HepG2 (cell line): Measurements from ENCODE around the gene MMP24OS. TPM values are rescaled to one million over a fixed set of nuclear protein-coding genes. Genes with fewer than 3 reads are reported as not detected.
A peak's percentile ranks its signal among the peaks of the same experiment; 100 is the strongest.

ENCODE experiments used
- ATAC-seq: fragments of 200-7000 bp; cut with Tn5 transposase; 3 replicates; pipeline ENCODE4 v1.9.1; 2020; ENCODE audit warnings: mild to moderate bottlenecking, moderate library complexity
- BruUV-seq: library from RNA; stranded (reverse); fragments of 400-500 nt; replicated peaks from 2 replicates; lab custom pipeline; 2021; lab: Mats Ljungman, UMichigan
- CTCF ChIA-PET: fragments of 300-600 bp; formaldehyde crosslinking; extraction: SDS; loops from one replicate; lab custom pipeline; 2021; ENCODE audit warnings: low total read pairs, inconsistent platforms, low intra/inter-chr PET ratio; lab: Yijun Ruan, JAX
- POLR2A ChIA-PET: fragments of 350-600 bp; sonication (Branson Sonifier 250); formaldehyde crosslinking; loops from one replicate; lab custom pipeline; 2020; ENCODE audit warnings: antibody characterized with exemption, inconsistent platforms; lab: Yijun Ruan, JAX
- DNase-seq: peaks from one replicate; pipeline ENCODE4 v3.0.0-alpha.2; 2015; ENCODE audit warnings: low spot score
- FAIRE-seq: peaks from 3 replicates; lab custom pipeline; 2011; peaks lifted over from hg19 to GRCh38; lab: Jason Lieb, UNC
- H2AFZ ChIP-seq: one replicate; pipeline ENCODE4 v1.6.1; 2011; ENCODE audit warnings: low read length, inconsistent platforms
- H3K27ac ChIP-seq: fragments of 300-600 bp; 3 replicates; pipeline ENCODE4 v1.8.0; 2011; ENCODE audit warnings: mixed run types, mild to moderate bottlenecking, mixed read lengths, low read length, inconsistent platforms; ENCODE audit not compliant: insufficient read depth; ENCODE audit errors: extremely low read length
- H3K27me3 ChIP-seq, 2 experiments: fragments of 200-600 bp in 1 of 2; 2 replicates in 1 of 2; 3 replicates in 1 of 2; pipeline versions ENCODE4 v1.6.0 to v1.8.0; 2011; ENCODE audit warnings: low read length in 2 of 2, mild to moderate bottlenecking in 2 of 2, moderate library complexity in 2 of 2, inconsistent platforms in 1 of 2; ENCODE audit not compliant: insufficient read depth in 2 of 2, control insufficient read depth in 1 of 2
- H3K36me3 ChIP-seq, 2 experiments: fragments of 200-600 bp in 1 of 2; replicated peaks in 1 of 2; 2 replicates in 1 of 2; 3 replicates in 1 of 2; pipeline versions ENCODE4 v1.5.1 to v1.8.0; 2011; ENCODE audit warnings: low read length in 2 of 2, inconsistent platforms in 1 of 2; ENCODE audit not compliant: insufficient read depth in 2 of 2, control insufficient read depth in 1 of 2
- H3K4me1 ChIP-seq: 2 replicates; pipeline ENCODE4 v1.5.1; 2012; ENCODE audit warnings: low read length, inconsistent platforms; ENCODE audit not compliant: insufficient read depth
- H3K4me2 ChIP-seq: 2 replicates; pipeline ENCODE4 v1.6.0; 2011; ENCODE audit warnings: low read depth, low read length, inconsistent platforms
- H3K4me3 ChIP-seq, 3 experiments: fragments of 200-600 bp in 1 of 3; sonication (generic), shearing (Covaris generic) in 1 of 3; replicated peaks in 1 of 3; 2 replicates each; pipeline ENCODE4 v1.5.1; 2011 to 2016; ENCODE audit warnings: low read length in 3 of 3, inconsistent platforms in 2 of 3, low read depth in 2 of 3, mild to moderate bottlenecking in 2 of 3, control low read depth in 1 of 3, mixed read lengths in 1 of 3; ENCODE audit not compliant: insufficient read depth in 1 of 3
- H3K79me2 ChIP-seq: one replicate; pipeline ENCODE4 v1.6.1; 2011; ENCODE audit warnings: low read length, inconsistent platforms; ENCODE audit not compliant: insufficient read depth
- H3K9ac ChIP-seq: 2 replicates; pipeline ENCODE4 v1.6.0; 2011; ENCODE audit warnings: mild to moderate bottlenecking, low read depth, low read length, inconsistent platforms; ENCODE audit not compliant: insufficient read depth
- H3K9me3 ChIP-seq: 2 replicates; pipeline ENCODE4 v1.5.1; 2012; ENCODE audit warnings: mild to moderate bottlenecking, low read length
- H4K20me1 ChIP-seq: 2 replicates; pipeline ENCODE4 v1.6.0; 2011; ENCODE audit warnings: inconsistent platforms, mild to moderate bottlenecking, low read length, moderate library complexity; ENCODE audit not compliant: insufficient read depth
- CREBL2 ChIP-seq: sonication (generic); formaldehyde crosslinking; IDR thresholded peaks from 2 replicates; pipeline ENCODE4 v1.8.1; 2023; ENCODE audit warnings: missing genetic modification reagents, mild to moderate bottlenecking, borderline replicate concordance
- DNMT1 ChIP-seq: sonication (generic); formaldehyde crosslinking; IDR thresholded peaks from 2 replicates; pipeline ENCODE4 v1.5.1; 2020; ENCODE audit warnings: mild to moderate bottlenecking, missing genetic modification reagents
- HOXD1 ChIP-seq: sonication (generic); formaldehyde crosslinking; IDR thresholded peaks from 2 replicates; pipeline ENCODE4 v1.5.0; 2020; ENCODE audit warnings: missing genetic modification reagents
- STAG1 ChIP-seq: sonication (generic); formaldehyde crosslinking; IDR thresholded peaks from 2 replicates; pipeline ENCODE4 v1.4.0; 2020; ENCODE audit warnings: missing genetic modification reagents
- TCF12 ChIP-seq, 2 experiments: fragments of 450-650 bp in 1 of 2; sonication (generic) in 1 of 2; formaldehyde crosslinking in 1 of 2; IDR thresholded peaks; 2 replicates each; pipeline versions ENCODE4 v1.6.1 to v1.8.0; 2017 to 2022; ENCODE audit warnings: antibody characterized with exemption in 1 of 2, mild to moderate bottlenecking in 1 of 2, missing genetic modification reagents in 1 of 2, moderate library complexity in 1 of 2
- ZSCAN29 ChIP-seq: sonication (generic); formaldehyde crosslinking; conservative IDR thresholded peaks from 2 replicates; pipeline ENCODE4 v1.4.0; 2020; ENCODE audit warnings: mild to moderate bottlenecking, missing genetic modification reagents
- WGBS: methylation state at CpG from one replicate; pipeline ENCODE4 v1.1.6; 2017; ENCODE audit warnings: low lambda C conversion rate; 5-methylcytosine and 5-hydroxymethylcytosine counted together
- in situ Hi-C: cut with HindIII; loops from 2 replicates; pipeline ENCODE4 v1.10.0; 2017; ENCODE audit warnings: low pct_unique_long_range_greater_than_20kb; ENCODE audit not compliant: extremely low pct_ligation_motif_present
- intact Hi-C: fragments of 100-400 bp; cut with micrococcal nuclease; formaldehyde crosslinking; loops from one replicate; pipeline ENCODE4 v1.10.0; 2022; ENCODE audit not compliant: unreplicated experiment
- polyA plus RNA-seq, 8 experiments: library from polyadenylated mRNA; depleted of rRNA in 3 of 8; stranded (reverse) in 7 of 8; unstranded in 1 of 8; fragments of >200 nt; fragmentation: Illumina TruSeq in 4 of 8; extraction: Trizol in 4 of 8; gene quantifications; 2 replicates each; pipeline versions ENCODE4 v1.2.1 to v1.2.3, GENCODE V29; 2011 to 2016; ENCODE audit warnings: low read depth in 4 of 8, missing spikeins in 1 of 8, mixed read lengths in 1 of 8; ENCODE audit not compliant: insufficient read depth in 1 of 8
- total RNA-seq, 5 experiments: library from RNA; depleted of rRNA; stranded (reverse); fragments of >200 nt; fragmentation: Illumina TruSeq; extraction: Trizol; gene quantifications; 2 replicates each; pipeline ENCODE4 v1.2.3, GENCODE V29; 2016; ENCODE audit warnings: low read depth in 1 of 5
- TF ChIP-seq, protein P1 (sequence below): IDR thresholded peaks from 2 replicates; pipeline ENCODE4 v1.6.1; 2016; ENCODE audit warnings: mild to moderate bottlenecking
- TF ChIP-seq, protein P2 (sequence below): sonication (generic); formaldehyde crosslinking; IDR thresholded peaks from 2 replicates; pipeline ENCODE4 v1.4.0; 2020; ENCODE audit warnings: missing genetic modification reagents
- TF ChIP-seq, protein P3 (sequence below): sonication (generic); formaldehyde crosslinking; IDR thresholded peaks from 2 replicates; pipeline ENCODE4 v1.5.1; 2020; ENCODE audit warnings: mild to moderate bottlenecking, missing genetic modification reagents, moderate library complexity
- TF ChIP-seq, protein P4 (sequence below): sonication (generic); formaldehyde crosslinking; IDR thresholded peaks from 2 replicates; pipeline ENCODE4 v1.5.1; 2020; ENCODE audit warnings: mild to moderate bottlenecking, missing genetic modification reagents, borderline replicate concordance

MMP24OS gene
- total and polyA plus RNA-seq, 2 of the 13 experiments (the other 11 are each of a cell fraction or from before 2014, with no cell fraction given): 6.0 to 8.5 TPM

GRCh38 chr20:35297155-35297554, 19.2 kb upstream of the MMP24OS start:
- FAIRE-seq: peak; percentile 15
- 27% methylated on average over 5 of the region's 8 CpGs for WGBS
- TF ChIP-seq ZSCAN29 (CRISPR knock-in tag): no peak
- TF ChIP-seq TCF12 (IDR thresholded peaks at IDR 0.05): no peak
- TF ChIP-seq TCF12 (CRISPR knock-in tag; IDR thresholded peaks at IDR 0.05): no peak
- no peak for TF ChIP-seq DNMT1 (CRISPR knock-in tag)
- TF ChIP-seq, protein P1, sequence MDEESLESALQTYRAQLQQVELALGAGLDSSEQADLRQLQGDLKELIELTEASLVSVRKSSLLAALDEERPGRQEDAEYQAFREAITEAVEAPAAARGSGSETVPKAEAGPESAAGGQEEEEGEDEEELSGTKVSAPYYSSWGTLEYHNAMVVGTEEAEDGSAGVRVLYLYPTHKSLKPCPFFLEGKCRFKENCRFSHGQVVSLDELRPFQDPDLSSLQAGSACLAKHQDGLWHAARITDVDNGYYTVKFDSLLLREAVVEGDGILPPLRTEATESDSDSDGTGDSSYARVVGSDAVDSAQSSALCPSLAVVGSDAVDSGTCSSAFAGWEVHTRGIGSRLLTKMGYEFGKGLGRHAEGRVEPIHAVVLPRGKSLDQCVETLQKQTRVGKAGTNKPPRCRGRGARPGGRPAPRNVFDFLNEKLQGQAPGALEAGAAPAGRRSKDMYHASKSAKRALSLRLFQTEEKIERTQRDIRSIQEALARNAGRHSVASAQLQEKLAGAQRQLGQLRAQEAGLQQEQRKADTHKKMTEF: no peak
- no peak for TF ChIP-seq HOXD1
- TF ChIP-seq, protein P2, sequence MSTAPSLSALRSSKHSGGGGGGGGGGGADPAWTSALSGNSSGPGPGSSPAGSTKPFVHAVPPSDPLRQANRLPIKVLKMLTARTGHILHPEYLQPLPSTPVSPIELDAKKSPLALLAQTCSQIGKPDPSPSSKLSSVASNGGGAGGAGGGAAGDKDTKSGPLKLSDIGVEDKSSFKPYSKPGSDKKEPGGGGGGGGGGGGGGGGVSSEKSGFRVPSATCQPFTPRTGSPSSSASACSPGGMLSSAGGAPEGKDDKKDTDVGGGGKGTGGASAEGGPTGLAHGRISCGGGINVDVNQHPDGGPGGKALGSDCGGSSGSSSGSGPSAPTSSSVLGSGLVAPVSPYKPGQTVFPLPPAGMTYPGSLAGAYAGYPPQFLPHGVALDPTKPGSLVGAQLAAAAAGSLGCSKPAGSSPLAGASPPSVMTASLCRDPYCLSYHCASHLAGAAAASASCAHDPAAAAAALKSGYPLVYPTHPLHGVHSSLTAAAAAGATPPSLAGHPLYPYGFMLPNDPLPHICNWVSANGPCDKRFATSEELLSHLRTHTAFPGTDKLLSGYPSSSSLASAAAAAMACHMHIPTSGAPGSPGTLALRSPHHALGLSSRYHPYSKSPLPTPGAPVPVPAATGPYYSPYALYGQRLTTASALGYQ (CRISPR knock-in tag): no peak
- no peak for TF ChIP-seq STAG1
- no peak for TF ChIP-seq CREBL2 (CRISPR knock-in tag)
- TF ChIP-seq, protein P3, sequence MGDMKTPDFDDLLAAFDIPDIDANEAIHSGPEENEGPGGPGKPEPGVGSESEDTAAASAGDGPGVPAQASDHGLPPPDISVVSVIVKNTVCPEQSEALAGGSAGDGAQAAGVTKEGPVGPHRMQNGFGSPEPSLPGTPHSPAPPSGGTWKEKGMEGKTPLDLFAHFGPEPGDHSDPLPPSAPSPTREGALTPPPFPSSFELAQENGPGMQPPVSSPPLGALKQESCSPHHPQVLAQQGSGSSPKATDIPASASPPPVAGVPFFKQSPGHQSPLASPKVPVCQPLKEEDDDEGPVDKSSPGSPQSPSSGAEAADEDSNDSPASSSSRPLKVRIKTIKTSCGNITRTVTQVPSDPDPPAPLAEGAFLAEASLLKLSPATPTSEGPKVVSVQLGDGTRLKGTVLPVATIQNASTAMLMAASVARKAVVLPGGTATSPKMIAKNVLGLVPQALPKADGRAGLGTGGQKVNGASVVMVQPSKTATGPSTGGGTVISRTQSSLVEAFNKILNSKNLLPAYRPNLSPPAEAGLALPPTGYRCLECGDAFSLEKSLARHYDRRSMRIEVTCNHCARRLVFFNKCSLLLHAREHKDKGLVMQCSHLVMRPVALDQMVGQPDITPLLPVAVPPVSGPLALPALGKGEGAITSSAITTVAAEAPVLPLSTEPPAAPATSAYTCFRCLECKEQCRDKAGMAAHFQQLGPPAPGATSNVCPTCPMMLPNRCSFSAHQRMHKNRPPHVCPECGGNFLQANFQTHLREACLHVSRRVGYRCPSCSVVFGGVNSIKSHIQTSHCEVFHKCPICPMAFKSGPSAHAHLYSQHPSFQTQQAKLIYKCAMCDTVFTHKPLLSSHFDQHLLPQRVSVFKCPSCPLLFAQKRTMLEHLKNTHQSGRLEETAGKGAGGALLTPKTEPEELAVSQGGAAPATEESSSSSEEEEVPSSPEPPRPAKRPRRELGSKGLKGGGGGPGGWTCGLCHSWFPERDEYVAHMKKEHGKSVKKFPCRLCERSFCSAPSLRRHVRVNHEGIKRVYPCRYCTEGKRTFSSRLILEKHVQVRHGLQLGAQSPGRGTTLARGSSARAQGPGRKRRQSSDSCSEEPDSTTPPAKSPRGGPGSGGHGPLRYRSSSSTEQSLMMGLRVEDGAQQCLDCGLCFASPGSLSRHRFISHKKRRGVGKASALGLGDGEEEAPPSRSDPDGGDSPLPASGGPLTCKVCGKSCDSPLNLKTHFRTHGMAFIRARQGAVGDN (CRISPR knock-in tag): peak; percentile 38; the same call in 1 of the 2 replicates
- TF ChIP-seq, protein P4, sequence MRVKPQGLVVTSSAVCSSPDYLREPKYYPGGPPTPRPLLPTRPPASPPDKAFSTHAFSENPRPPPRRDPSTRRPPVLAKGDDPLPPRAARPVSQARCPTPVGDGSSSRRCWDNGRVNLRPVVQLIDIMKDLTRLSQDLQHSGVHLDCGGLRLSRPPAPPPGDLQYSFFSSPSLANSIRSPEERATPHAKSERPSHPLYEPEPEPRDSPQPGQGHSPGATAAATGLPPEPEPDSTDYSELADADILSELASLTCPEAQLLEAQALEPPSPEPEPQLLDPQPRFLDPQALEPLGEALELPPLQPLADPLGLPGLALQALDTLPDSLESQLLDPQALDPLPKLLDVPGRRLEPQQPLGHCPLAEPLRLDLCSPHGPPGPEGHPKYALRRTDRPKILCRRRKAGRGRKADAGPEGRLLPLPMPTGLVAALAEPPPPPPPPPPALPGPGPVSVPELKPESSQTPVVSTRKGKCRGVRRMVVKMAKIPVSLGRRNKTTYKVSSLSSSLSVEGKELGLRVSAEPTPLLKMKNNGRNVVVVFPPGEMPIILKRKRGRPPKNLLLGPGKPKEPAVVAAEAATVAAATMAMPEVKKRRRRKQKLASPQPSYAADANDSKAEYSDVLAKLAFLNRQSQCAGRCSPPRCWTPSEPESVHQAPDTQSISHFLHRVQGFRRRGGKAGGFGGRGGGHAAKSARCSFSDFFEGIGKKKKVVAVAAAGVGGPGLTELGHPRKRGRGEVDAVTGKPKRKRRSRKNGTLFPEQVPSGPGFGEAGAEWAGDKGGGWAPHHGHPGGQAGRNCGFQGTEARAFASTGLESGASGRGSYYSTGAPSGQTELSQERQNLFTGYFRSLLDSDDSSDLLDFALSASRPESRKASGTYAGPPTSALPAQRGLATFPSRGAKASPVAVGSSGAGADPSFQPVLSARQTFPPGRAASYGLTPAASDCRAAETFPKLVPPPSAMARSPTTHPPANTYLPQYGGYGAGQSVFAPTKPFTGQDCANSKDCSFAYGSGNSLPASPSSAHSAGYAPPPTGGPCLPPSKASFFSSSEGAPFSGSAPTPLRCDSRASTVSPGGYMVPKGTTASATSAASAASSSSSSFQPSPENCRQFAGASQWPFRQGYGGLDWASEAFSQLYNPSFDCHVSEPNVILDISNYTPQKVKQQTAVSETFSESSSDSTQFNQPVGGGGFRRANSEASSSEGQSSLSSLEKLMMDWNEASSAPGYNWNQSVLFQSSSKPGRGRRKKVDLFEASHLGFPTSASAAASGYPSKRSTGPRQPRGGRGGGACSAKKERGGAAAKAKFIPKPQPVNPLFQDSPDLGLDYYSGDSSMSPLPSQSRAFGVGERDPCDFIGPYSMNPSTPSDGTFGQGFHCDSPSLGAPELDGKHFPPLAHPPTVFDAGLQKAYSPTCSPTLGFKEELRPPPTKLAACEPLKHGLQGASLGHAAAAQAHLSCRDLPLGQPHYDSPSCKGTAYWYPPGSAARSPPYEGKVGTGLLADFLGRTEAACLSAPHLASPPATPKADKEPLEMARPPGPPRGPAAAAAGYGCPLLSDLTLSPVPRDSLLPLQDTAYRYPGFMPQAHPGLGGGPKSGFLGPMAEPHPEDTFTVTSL (CRISPR knock-in tag): no peak

More at GRCh38 chr20:35297155-35297554, 19.2 kb upstream of the MMP24OS start:
- BruUV-seq: no TSS peak
- DNase-seq (no peak), ATAC-seq (peak; percentile 68)
- H3K4me2 ChIP-seq: peak overlapping the region; percentile 30
- in situ Hi-C loops (loop anchor here (5.0 kb wide), 1 partner anchor 35 kb away; no protein-coding TSS in a partner anchor), intact Hi-C loops (no loop called here)
- 0 out of 6 replicates have a peak overlapping the region, but pooled peaks of 1 of the 3 experiments have one; percentile 8 for H3K4me3 ChIP-seq
- peaks cover 5 to 39% of the 10 kb centered on the region in 2 experiments for H3K27me3 ChIP-seq
- no peak overlapping the region for H3K9ac ChIP-seq
- no peaks in the 10 kb centered on the region for H3K9me3 ChIP-seq
- no peak overlapping the region for H2AFZ ChIP-seq
- H3K79me2 ChIP-seq: no peaks in the 10 kb centered on the region
- H3K36me3 ChIP-seq: no peaks in the 10 kb centered on the region
- POLR2A ChIA-PET: interaction anchor here (1.0 to 3.3 kb wide), 4 partner anchors 9 to 158 kb away, joined by 3 to 19 read pairs (median 8); partner anchors contain the start of genes CEP250 and EIF6
- peaks cover 45% of the 10 kb centered on the region for H3K4me1 ChIP-seq
- no peak overlapping the region for H3K27ac ChIP-seq
- no peaks in the 10 kb centered on the region for H4K20me1 ChIP-seq
- CTCF ChIA-PET: no interaction called here
